Neural progenitor cell (in vitro differentiated cells): ENCODE measurements around the gene NRN1L. TPM values are rescaled to one million over a fixed set of nuclear protein-coding genes. Genes with fewer than 3 reads are reported as not detected.

Experiments
- DNase-seq: peaks from one replicate; pipeline ENCODE4 v3.0.0-alpha.2; 2016; ENCODE audit warnings: low spot score
- H2AFZ ChIP-seq: fragments of 200-600 bp; sonication (generic); replicated peaks from 2 replicates; pipeline ENCODE4 v1.6.1; 2016; ENCODE audit warnings: antibody characterized with exemption
- H3F3A ChIP-seq: fragments of 200-600 bp; sonication (generic); 2 replicates; pipeline ENCODE4 v1.6.1; 2016; ENCODE audit warnings: antibody characterized with exemption, low read depth
- H3K27ac ChIP-seq: fragments of 200-600 bp; sonication (generic); 2 replicates; pipeline ENCODE4 v1.5.1; 2016; ENCODE audit warnings: mild to moderate bottlenecking
- H3K27me3 ChIP-seq: fragments of 200-600 bp; sonication (generic); 2 replicates; pipeline ENCODE4 v1.6.1; 2016; ENCODE audit warnings: mild to moderate bottlenecking, moderate library complexity
- H3K36me3 ChIP-seq: fragments of 200-600 bp; sonication (generic); 2 replicates; pipeline ENCODE4 v1.5.1; 2016
- H3K4me1 ChIP-seq: fragments of 200-600 bp; sonication (generic); 2 replicates; pipeline ENCODE4 v1.6.1; 2016; ENCODE audit warnings: mixed run types
- H3K4me2 ChIP-seq: fragments of 200-600 bp; sonication (generic); 2 replicates; pipeline ENCODE4 v1.6.1; 2016
- H3K4me3 ChIP-seq: fragments of 200-600 bp; sonication (generic); 2 replicates; pipeline ENCODE4 v1.5.1; 2016
- H3K79me2 ChIP-seq: fragments of 200-600 bp; sonication (generic); 2 replicates; pipeline ENCODE4 v1.6.1; 2016; ENCODE audit warnings: low read depth
- H3K9ac ChIP-seq: fragments of 200-600 bp; sonication (generic); 2 replicates; pipeline ENCODE4 v1.6.1; 2016
- H3K9me3 ChIP-seq: fragments of 200-600 bp; sonication (generic); 2 replicates; pipeline ENCODE4 v1.5.1; 2016; ENCODE audit warnings: low read depth
- H4K20me1 ChIP-seq: fragments of 200-600 bp; sonication (generic); 2 replicates; pipeline ENCODE4 v1.6.1; 2016; ENCODE audit warnings: low read depth
- H3K27ac Mint-ChIP-seq: 3 replicates; pipeline ENCODE4 v1.8.0; 2021; ENCODE audit warnings: mixed read lengths
- H3K27me3 Mint-ChIP-seq: 2 replicates; pipeline ENCODE4 v1.8.0; 2022; ENCODE audit warnings: low read depth, mild to moderate bottlenecking, inconsistent platforms, moderate library complexity, mixed read lengths; ENCODE audit not compliant: insufficient read depth
- H3K36me3 Mint-ChIP-seq: 3 replicates; pipeline ENCODE4 v1.8.0; 2021; ENCODE audit warnings: mixed read lengths
- H3K4me1 Mint-ChIP-seq: 3 replicates; pipeline ENCODE4 v1.8.0; 2021; ENCODE audit warnings: mixed read lengths
- H3K4me3 Mint-ChIP-seq: 3 replicates; pipeline ENCODE4 v1.8.0; 2021; ENCODE audit warnings: mild to moderate bottlenecking, moderate library complexity, mixed read lengths
- H3K9me3 Mint-ChIP-seq: 3 replicates; pipeline ENCODE4 v1.8.0; 2020; ENCODE audit warnings: mixed read lengths
- EZH2 ChIP-seq: fragments of 200-600 bp; sonication (generic); IDR thresholded peaks from 2 replicates; pipeline ENCODE4 v1.6.1; 2017; ENCODE audit warnings: antibody characterized with exemption, mild to moderate bottlenecking, moderate library complexity
- EZH2phosphoT487 ChIP-seq: fragments of 200-600 bp; sonication (generic); IDR thresholded peaks from 2 replicates; pipeline ENCODE4 v1.6.1; 2017; ENCODE audit warnings: antibody characterized with exemption
- total RNA-seq: library from RNA; depleted of rRNA; stranded (reverse); fragments of >200 nt; gene quantifications from 2 replicates; pipeline ENCODE4 v1.2.3, GENCODE V29; 2015; ENCODE audit warnings: low replicate concordance
- TF ChIP-seq, protein P1 (sequence below): fragments of 200-600 bp; sonication (generic); IDR thresholded peaks from 2 replicates; pipeline ENCODE4 v1.5.1; 2017; ENCODE audit warnings: antibody characterized with exemption, mild to moderate bottlenecking

Gene NRN1L
- total RNA-seq, 1 donor from 2014 or later, result 0.54 TPM

- peak overlapping the region; percentile 3 for H3K27ac Mint-ChIP-seq
- Histone ChIP-seq H3K27ac (no peak overlapping the region), H3K9ac (no peak overlapping the region), H3K79me2 (no peaks in the 10 kb centered on the region), H2AFZ (no peak overlapping the region), H3K4me1 (peaks cover 18% of the 10 kb centered on the region), H3K4me2 (no peak overlapping the region), H3K27me3 (no peaks in the 10 kb centered on the region), H3K4me3 (no peak overlapping the region), H3K9me3 (no peaks in the 10 kb centered on the region), H4K20me1 (peaks cover 26% of the 10 kb centered on the region), H3F3A (peaks cover 27% of the 10 kb centered on the region), H3K36me3 (no peaks in the 10 kb centered on the region)
- peaks cover 2% of the 10 kb centered on the region for H3K27me3 Mint-ChIP-seq
- H3K4me1 Mint-ChIP-seq, result peaks cover 4% of the 10 kb centered on the region
- TF ChIP-seq EZH2, result no peak
- no peak for TF ChIP-seq EZH2phosphoT487
- TF ChIP-seq, protein P1, sequence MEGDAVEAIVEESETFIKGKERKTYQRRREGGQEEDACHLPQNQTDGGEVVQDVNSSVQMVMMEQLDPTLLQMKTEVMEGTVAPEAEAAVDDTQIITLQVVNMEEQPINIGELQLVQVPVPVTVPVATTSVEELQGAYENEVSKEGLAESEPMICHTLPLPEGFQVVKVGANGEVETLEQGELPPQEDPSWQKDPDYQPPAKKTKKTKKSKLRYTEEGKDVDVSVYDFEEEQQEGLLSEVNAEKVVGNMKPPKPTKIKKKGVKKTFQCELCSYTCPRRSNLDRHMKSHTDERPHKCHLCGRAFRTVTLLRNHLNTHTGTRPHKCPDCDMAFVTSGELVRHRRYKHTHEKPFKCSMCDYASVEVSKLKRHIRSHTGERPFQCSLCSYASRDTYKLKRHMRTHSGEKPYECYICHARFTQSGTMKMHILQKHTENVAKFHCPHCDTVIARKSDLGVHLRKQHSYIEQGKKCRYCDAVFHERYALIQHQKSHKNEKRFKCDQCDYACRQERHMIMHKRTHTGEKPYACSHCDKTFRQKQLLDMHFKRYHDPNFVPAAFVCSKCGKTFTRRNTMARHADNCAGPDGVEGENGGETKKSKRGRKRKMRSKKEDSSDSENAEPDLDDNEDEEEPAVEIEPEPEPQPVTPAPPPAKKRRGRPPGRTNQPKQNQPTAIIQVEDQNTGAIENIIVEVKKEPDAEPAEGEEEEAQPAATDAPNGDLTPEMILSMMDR, result no peak
- no peaks in the 10 kb centered on the region for H3K9me3 Mint-ChIP-seq
- no peak overlapping the region for H3K4me3 Mint-ChIP-seq
- peaks cover 17% of the 10 kb centered on the region for H3K36me3 Mint-ChIP-seq
- DNase-seq, result no peak
Observed at GRCh38 chr16:67883146-67883871, 1.4 kb upstream of the NRN1L start.

DNA sequence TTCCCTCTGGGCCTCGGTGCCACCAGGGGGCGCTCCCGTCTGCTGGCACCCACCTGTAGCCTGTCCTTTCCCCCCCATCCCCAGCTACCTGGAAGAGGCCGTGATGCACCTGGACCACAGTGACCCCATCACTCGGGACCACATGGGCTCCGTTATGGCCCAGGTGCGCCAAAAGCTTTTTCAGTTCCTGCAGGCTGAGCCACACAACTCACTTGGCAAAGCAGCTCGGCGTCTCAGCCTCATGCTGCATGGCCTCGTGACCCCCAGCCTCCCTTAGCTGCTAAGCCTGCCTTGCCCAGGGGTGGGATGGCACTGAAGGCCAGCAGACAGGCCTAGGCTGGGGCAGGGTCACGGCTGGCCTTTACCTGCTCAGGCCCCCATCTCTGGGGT is 818 bp upstream of the NRN1L start:
- no peak overlapping the region for H3K27ac Mint-ChIP-seq
- no peak overlapping the region for H3K4me3 ChIP-seq
- H3K27ac ChIP-seq, result no peak overlapping the region
- H3K27me3 Mint-ChIP-seq, result peaks cover 2% of the 10 kb centered on the region
- H3K9me3 ChIP-seq, result no peaks in the 10 kb centered on the region
- H3K4me2 ChIP-seq, result no peak overlapping the region
- H2AFZ ChIP-seq, result no peak overlapping the region
- peaks cover 26% of the 10 kb centered on the region for H4K20me1 ChIP-seq
- H3K27me3 ChIP-seq, result no peaks in the 10 kb centered on the region
- H3K79me2 ChIP-seq, result no peaks in the 10 kb centered on the region
- no peak overlapping the region for H3K4me3 Mint-ChIP-seq
- peaks cover 4% of the 10 kb centered on the region for H3K4me1 Mint-ChIP-seq
- H3K4me1 ChIP-seq, result peaks cover 24% of the 10 kb centered on the region
- H3K36me3 ChIP-seq, result no peaks in the 10 kb centered on the region
- no peak overlapping the region for H3K9ac ChIP-seq
- H3K36me3 Mint-ChIP-seq, result peaks cover 15% of the 10 kb centered on the region
- TF ChIP-seq EZH2, result no peak
- TF ChIP-seq, protein P1, result peak; percentile 86
- no peak for TF ChIP-seq EZH2phosphoT487
- peak; percentile 78 for DNase-seq
- H3F3A ChIP-seq, result peaks cover 32% of the 10 kb centered on the region
- H3K9me3 Mint-ChIP-seq, result no peaks in the 10 kb centered on the region

- no peaks in the 10 kb centered on the region for H3K79me2 ChIP-seq
- Mint-ChIP-seq H3K4me1 (peaks cover 4% of the 10 kb centered on the region), H3K9me3 (no peaks in the 10 kb centered on the region), H3K36me3 (peaks cover 8% of the 10 kb centered on the region), H3K27ac (no peak overlapping the region), H3K27me3 (no peaks in the 10 kb centered on the region), H3K4me3 (no peak overlapping the region)
- no peaks in the 10 kb centered on the region for H3K36me3 ChIP-seq
- H3F3A ChIP-seq, result peaks cover 33% of the 10 kb centered on the region
- DNase-seq, result no peak
- peak overlapping the region; percentile 72 for H3K4me2 ChIP-seq
- peaks cover 24% of the 10 kb centered on the region for H3K4me1 ChIP-seq
- TF ChIP-seq EZH2 (no peak), EZH2phosphoT487 (no peak)
- TF ChIP-seq, protein P1, result no peak
- H4K20me1 ChIP-seq, result peaks cover 26% of the 10 kb centered on the region
- no peaks in the 10 kb centered on the region for H3K9me3 ChIP-seq
- no peak overlapping the region for H3K9ac ChIP-seq
- no peaks in the 10 kb centered on the region for H3K27me3 ChIP-seq
- no peak overlapping the region for H3K4me3 ChIP-seq
- no peak overlapping the region for H2AFZ ChIP-seq
- no peak overlapping the region for H3K27ac ChIP-seq
Observed at GRCh38 chr16:67885545-67885944, 860 bp downstream of the NRN1L start.
